Measurements from ENCODE around the gene MANEAL. TPM values are rescaled to one million over a fixed set of nuclear protein-coding genes. Genes with fewer than 3 reads are reported as not detected.

Gene MANEAL
- total and polyA plus RNA-seq, 2 of the 13 experiments (the other 11 are each of a cell fraction or from before 2014, with no cell fraction given), result 20.8 to 26.4 TPM

- TF ChIP-seq USF2 (IDR thresholded peaks at IDR 0.05; ENCODE audit: low read depth, low read length), result no peak
- TF ChIP-seq USF2 (CRISPR knock-in tag; IDR thresholded peaks at IDR 0.05; ENCODE audit: borderline replicate concordance), result no peak
- TF ChIP-seq KLF9 (CRISPR knock-in tag; IDR thresholded peaks at IDR 0.05; ENCODE audit: low read depth), result no peak
- no peak for TF ChIP-seq GPN1 (CRISPR knock-in tag; IDR thresholded peaks at IDR 0.05; ENCODE audit: borderline replicate concordance)
- no peak for TF ChIP-seq IKZF5 (CRISPR knock-in tag; IDR thresholded peaks at IDR 0.05)
- peak; percentile 54; the same call in 1 of the 3 replicates for TF ChIP-seq MXI1 (IDR thresholded peaks at IDR 0.05; ENCODE audit: borderline replicate concordance, low read depth, low read length)
- peak; percentile 87; the same call in 1 of the 2 replicates for TF ChIP-seq ZNF274 (CRISPR knock-in tag; IDR thresholded peaks at IDR 0.05)
- no peak for TF ChIP-seq SRSF4 (IDR thresholded peaks at IDR 0.05; ENCODE audit: low read depth, low read length, poor library complexity, severe bottlenecking)
- peak; percentile 83; the same call in 1 of the 2 replicates for TF ChIP-seq ZNF138 (CRISPR knock-in tag; IDR thresholded peaks at IDR 0.05; ENCODE audit: low read depth)
- no peak for TF ChIP-seq ZNF512 (CRISPR knock-in tag; IDR thresholded peaks at IDR 0.05)
- no peak; the same call in 1 of the 2 replicates for TF ChIP-seq ZNF816 (CRISPR knock-in tag; IDR thresholded peaks at IDR 0.05; ENCODE audit: borderline replicate concordance)
- no peak for TF ChIP-seq NR2F1 (CRISPR knock-in tag; IDR thresholded peaks at IDR 0.05)
- TF ChIP-seq JUN (CRISPR knock-in tag; IDR thresholded peaks at IDR 0.05), result no peak
- no peak for TF ChIP-seq ZNF572 (CRISPR knock-in tag; IDR thresholded peaks at IDR 0.05)
- TF ChIP-seq ZNF543 (CRISPR knock-in tag; IDR thresholded peaks at IDR 0.05), result no peak
- no peak for TF ChIP-seq ARID5B (CRISPR knock-in tag; IDR thresholded peaks at IDR 0.05)
- TF ChIP-seq ZNF709 (CRISPR knock-in tag; IDR thresholded peaks at IDR 0.05), result peak; percentile 29; the same call in 1 of the 2 replicates
- no peak for TF ChIP-seq HNF4G (IDR thresholded peaks at IDR 0.05; ENCODE audit: borderline replicate concordance, low read depth, low read length)
- peak; percentile 54; the same call in 1 of the 2 replicates for TF ChIP-seq HNF4G (CRISPR knock-in tag; IDR thresholded peaks at IDR 0.05; ENCODE audit: borderline replicate concordance, low read depth)
- TF ChIP-seq LCORL (IDR thresholded peaks at IDR 0.05), result no peak
- no peak for TF ChIP-seq LCORL (CRISPR knock-in tag; IDR thresholded peaks at IDR 0.05)
- TF ChIP-seq RCOR2 (CRISPR knock-in tag; IDR thresholded peaks at IDR 0.05), result no peak
- TF ChIP-seq NKX3-1 (CRISPR knock-in tag; IDR thresholded peaks at IDR 0.05), result peak; percentile 25; the same call in 1 of the 2 replicates
Measured at GRCh38 chr1:37793773-37794371, at the start of gene MANEAL (continued).

Measured in HepG2 (cell line).